Calu3 (cell line): ENCODE data around the gene KLHL42. TPM values are rescaled to one million over a fixed set of nuclear protein-coding genes. Genes with fewer than 3 reads are reported as not detected.
A peak's percentile ranks its signal among the peaks of the same experiment; 100 is the strongest.

Source experiments
- BruUV-seq: library from RNA; stranded (reverse); fragments of 400-500 nt; replicated peaks from 2 replicates; lab custom pipeline; 2021; lab: Mats Ljungman, UMichigan
- CTCF ChIA-PET: fragments of 300-600 bp; sonication (Branson Sonifier 250); formaldehyde crosslinking; loops from one replicate; lab custom pipeline; 2022; ENCODE audit warnings: antibody characterized with exemption; lab: Charles Lee
- DNase-seq: peaks from one replicate; pipeline ENCODE4 v3.0.0; 2022
- H3K27ac Mint-ChIP-seq: one replicate; pipeline ENCODE4 v1.8.0; 2022; ENCODE audit warnings: mixed read lengths; ENCODE audit not compliant: unreplicated experiment
- H3K27me3 Mint-ChIP-seq: one replicate; pipeline ENCODE4 v1.8.0; 2022; ENCODE audit warnings: mixed read lengths; ENCODE audit not compliant: unreplicated experiment
- H3K36me3 Mint-ChIP-seq: one replicate; pipeline ENCODE4 v1.8.0; 2022; ENCODE audit warnings: mild to moderate bottlenecking, moderate library complexity, mixed read lengths; ENCODE audit not compliant: insufficient read depth, unreplicated experiment
- H3K4me1 Mint-ChIP-seq: one replicate; pipeline ENCODE4 v1.8.0; 2022; ENCODE audit warnings: mild to moderate bottlenecking, low read depth, mixed read lengths; ENCODE audit not compliant: unreplicated experiment
- H3K4me3 Mint-ChIP-seq: one replicate; pipeline ENCODE4 v1.8.0; 2022; ENCODE audit warnings: mild to moderate bottlenecking, low read depth, moderate library complexity, mixed read lengths; ENCODE audit not compliant: unreplicated experiment
- H3K9me3 Mint-ChIP-seq: one replicate; pipeline ENCODE4 v1.8.0; 2022; ENCODE audit warnings: low read depth, mixed read lengths; ENCODE audit not compliant: unreplicated experiment
- intact Hi-C: fragments of 100-400 bp; cut with micrococcal nuclease; formaldehyde crosslinking; loops from one replicate; pipeline ENCODE4 v1.10.0; 2022; ENCODE audit not compliant: unreplicated experiment
- total RNA-seq: library from RNA; stranded (reverse); gene quantifications from 2 replicates; pipeline ENCODE4 v1.2.3, GENCODE V29; 2022
- TF ChIP-seq, protein P1 (sequence below): fragments of 200-600 bp; IDR thresholded peaks from one replicate; pipeline ENCODE4 v1.8.0; 2022; ENCODE audit warnings: antibody characterized with exemption; ENCODE audit not compliant: unreplicated experiment

Gene KLHL42
- total RNA-seq, 1 experiment from 2014 or later = 18.5 TPM

GRCh38 chr12:27818401-27818918 is 38.4 kb downstream of the KLHL42 start:
- TF ChIP-seq, protein P1, sequence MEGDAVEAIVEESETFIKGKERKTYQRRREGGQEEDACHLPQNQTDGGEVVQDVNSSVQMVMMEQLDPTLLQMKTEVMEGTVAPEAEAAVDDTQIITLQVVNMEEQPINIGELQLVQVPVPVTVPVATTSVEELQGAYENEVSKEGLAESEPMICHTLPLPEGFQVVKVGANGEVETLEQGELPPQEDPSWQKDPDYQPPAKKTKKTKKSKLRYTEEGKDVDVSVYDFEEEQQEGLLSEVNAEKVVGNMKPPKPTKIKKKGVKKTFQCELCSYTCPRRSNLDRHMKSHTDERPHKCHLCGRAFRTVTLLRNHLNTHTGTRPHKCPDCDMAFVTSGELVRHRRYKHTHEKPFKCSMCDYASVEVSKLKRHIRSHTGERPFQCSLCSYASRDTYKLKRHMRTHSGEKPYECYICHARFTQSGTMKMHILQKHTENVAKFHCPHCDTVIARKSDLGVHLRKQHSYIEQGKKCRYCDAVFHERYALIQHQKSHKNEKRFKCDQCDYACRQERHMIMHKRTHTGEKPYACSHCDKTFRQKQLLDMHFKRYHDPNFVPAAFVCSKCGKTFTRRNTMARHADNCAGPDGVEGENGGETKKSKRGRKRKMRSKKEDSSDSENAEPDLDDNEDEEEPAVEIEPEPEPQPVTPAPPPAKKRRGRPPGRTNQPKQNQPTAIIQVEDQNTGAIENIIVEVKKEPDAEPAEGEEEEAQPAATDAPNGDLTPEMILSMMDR = no peak
- Mint-ChIP-seq H3K36me3 (no peaks in the 10 kb centered on the region), H3K9me3 (peaks cover 3% of the 10 kb centered on the region), H3K27me3 (no peaks in the 10 kb centered on the region), H3K4me3 (no peak overlapping the region), H3K27ac (no peak overlapping the region), H3K4me1 (peaks cover 14% of the 10 kb centered on the region)
- CTCF ChIA-PET = no interaction called here
- no TSS peak for BruUV-seq
- intact Hi-C loops = no loop called here
- DNase-seq = no peak

DNA sequence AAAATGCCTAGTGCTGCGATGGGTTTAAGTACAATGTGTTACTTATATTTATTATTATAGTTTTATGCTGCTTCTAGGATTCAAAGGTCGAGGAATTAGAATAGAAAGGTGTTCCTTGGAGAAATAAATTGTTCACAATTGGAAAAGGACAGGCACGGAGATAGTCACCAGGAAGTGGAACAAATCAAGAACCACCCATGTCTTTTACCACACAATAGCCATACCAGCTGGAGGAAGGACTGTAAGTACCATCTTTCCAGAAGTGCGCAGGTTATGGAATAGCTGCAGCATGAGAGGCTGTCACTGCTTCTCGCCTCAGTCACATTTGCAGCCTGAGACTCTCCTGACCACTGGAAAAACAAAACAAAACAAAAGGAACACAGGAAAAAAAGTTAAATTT is 40.5 kb downstream of the KLHL42 start:
- Mint-ChIP-seq H3K27ac (no peak overlapping the region), H3K4me1 (peaks cover 7% of the 10 kb centered on the region), H3K36me3 (no peaks in the 10 kb centered on the region), H3K9me3 (no peaks in the 10 kb centered on the region), H3K4me3 (no peak overlapping the region), H3K27me3 (no peaks in the 10 kb centered on the region)
- TF ChIP-seq, protein P1 = no peak
- intact Hi-C loops = loop anchor here (2.0 to 5.0 kb wide), 2 partner anchors 73 to 88 kb away; no protein-coding TSS in a partner anchor
- CTCF ChIA-PET = interaction anchor here (0.6 to 2.1 kb wide), 4 partner anchors 12 to 121 kb away, joined by 3 to 6 read pairs (median 3); no protein-coding TSS in a partner anchor
- no TSS peak for BruUV-seq
- DNase-seq = no peak

DNA sequence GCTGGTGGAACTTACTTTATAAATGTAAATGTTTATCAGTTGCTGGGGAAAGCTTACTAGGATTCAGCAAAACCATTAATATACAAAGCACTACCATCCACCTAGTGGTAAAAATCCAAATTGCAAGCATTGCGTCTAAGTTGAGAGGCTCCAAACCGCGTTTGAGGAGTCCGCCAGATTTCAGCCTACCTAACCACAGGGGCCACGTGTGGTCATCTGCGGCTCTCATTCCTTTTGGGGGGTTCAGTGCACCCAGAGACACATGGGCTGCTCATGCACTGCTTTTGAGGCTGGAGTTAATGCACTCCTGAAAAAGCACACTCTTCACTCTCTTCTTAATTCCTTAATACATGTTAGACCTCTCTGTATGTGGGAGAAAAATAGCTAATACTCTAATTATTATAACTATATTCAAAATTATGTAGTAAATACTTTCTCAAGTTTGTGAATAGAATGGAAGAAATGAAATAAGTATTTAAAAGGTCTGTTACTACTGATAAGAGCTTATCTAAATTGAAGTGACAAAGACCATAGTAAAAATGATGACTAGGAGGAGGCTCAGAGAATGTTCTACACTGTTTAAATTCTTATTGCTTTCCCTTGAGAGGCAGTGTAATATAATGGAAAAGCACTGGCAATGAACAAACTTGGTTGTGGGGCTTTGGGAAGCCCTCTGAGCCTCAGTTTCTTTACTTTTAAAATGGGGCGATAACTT is 41.4 kb downstream of the KLHL42 start:
- Mint-ChIP-seq H3K4me1 (peaks cover 7% of the 10 kb centered on the region), H3K9me3 (no peaks in the 10 kb centered on the region), H3K4me3 (no peak overlapping the region), H3K36me3 (no peaks in the 10 kb centered on the region), H3K27me3 (no peaks in the 10 kb centered on the region), H3K27ac (no peak overlapping the region)
- no TSS peak for BruUV-seq
- DNase-seq = peak; percentile 70
- CTCF ChIA-PET = interaction anchor here (1.2 to 2.1 kb wide), 4 partner anchors 19 to 120 kb away, joined by 3 to 6 read pairs (median 3); no protein-coding TSS in a partner anchor
- TF ChIP-seq, protein P1 = peak; percentile 75
- intact Hi-C loops = loop anchor here (2.0 to 5.0 kb wide), 2 partner anchors 74 to 89 kb away; no protein-coding TSS in a partner anchor

GRCh38 chr12:27822076-27822712 is 42.2 kb downstream of the KLHL42 start:
- intact Hi-C loops = loop anchor here (5.0 kb wide), 1 partner anchor 75 kb away; no protein-coding TSS in a partner anchor
- CTCF ChIA-PET = interaction anchor here (0.5 to 2.1 kb wide), 4 partner anchors 18 to 70 kb away, joined by 3 to 6 read pairs (median 4); no protein-coding TSS in a partner anchor
- Mint-ChIP-seq H3K27ac (no peak overlapping the region), H3K4me1 (peaks cover 7% of the 10 kb centered on the region), H3K4me3 (no peak overlapping the region), H3K36me3 (no peaks in the 10 kb centered on the region), H3K9me3 (no peaks in the 10 kb centered on the region), H3K27me3 (no peaks in the 10 kb centered on the region)
- TF ChIP-seq, protein P1 = no peak
- no TSS peak for BruUV-seq
- no peak for DNase-seq
